K562 (cell line): ENCODE measurements around the gene MYH9. TPM values are rescaled to one million over a fixed set of nuclear protein-coding genes. Genes with fewer than 3 reads are reported as not detected.
A peak's percentile ranks its signal among the peaks of the same experiment; 100 is the strongest.

Experiments
- C11orf30 ChIP-seq: fragments of 450-650 bp; IDR thresholded peaks from 2 replicates; pipeline ENCODE4 v1.6.1; 2016; ENCODE audit warnings: low read depth, mild to moderate bottlenecking
- CBX8 ChIP-seq: fragments of 200-600 bp; sonication (generic); IDR thresholded peaks from 2 replicates; pipeline ENCODE4 v1.6.1; 2012; ENCODE audit warnings: borderline replicate concordance, mixed run types, low read depth, mild to moderate bottlenecking, moderate library complexity, mixed read lengths, low read length, control low read depth, inconsistent platforms; ENCODE audit not compliant: poor library complexity, severe bottlenecking; ENCODE audit errors: extremely low read depth
- CTBP1 ChIP-seq: fragments of 450-650 bp; IDR thresholded peaks from 2 replicates; pipeline ENCODE4 v1.6.1; 2016; ENCODE audit warnings: borderline replicate concordance
- GABPA ChIP-seq: fragments of 200-800 bp; sonication (Bioruptor generic); conservative IDR thresholded peaks from 2 replicates; pipeline ENCODE4 v1.6.1; 2016; ENCODE audit warnings: low read depth, missing genetic modification characterization, missing compliant biosample characterization
- HDGF ChIP-seq: fragments of 450-650 bp; IDR thresholded peaks from 2 replicates; pipeline ENCODE4 v1.6.1; 2016
- HMGXB4 ChIP-seq: sonication (generic); formaldehyde crosslinking; IDR thresholded peaks from 2 replicates; pipeline ENCODE4 v1.8.1; 2023; ENCODE audit warnings: mild to moderate bottlenecking, missing genetic modification reagents
- HNRNPL ChIP-seq: fragments of 200-400 bp; formaldehyde crosslinking; IDR thresholded peaks from 2 replicates; pipeline ENCODE4 v1.6.1; 2017; ENCODE audit warnings: low read depth, mild to moderate bottlenecking, low read length
- KHSRP ChIP-seq: fragments of 450-650 bp; IDR thresholded peaks from 2 replicates; pipeline ENCODE4 v1.6.1; 2017
- LEF1 ChIP-seq: fragments of 450-650 bp; IDR thresholded peaks from 2 replicates; pipeline ENCODE4 v1.6.1; 2016; ENCODE audit warnings: mild to moderate bottlenecking
- NBN ChIP-seq: fragments of 450-650 bp; IDR thresholded peaks from 2 replicates; pipeline ENCODE4 v1.6.1; 2016; ENCODE audit warnings: low read depth, mild to moderate bottlenecking
- NFIC ChIP-seq: fragments of 450-650 bp; IDR thresholded peaks from 2 replicates; pipeline ENCODE4 v1.6.1; 2017; ENCODE audit warnings: mild to moderate bottlenecking, inconsistent platforms
- NR1H2 ChIP-seq: sonication (generic); formaldehyde crosslinking; IDR thresholded peaks from 2 replicates; pipeline ENCODE4 v1.4.0; 2020; ENCODE audit warnings: mild to moderate bottlenecking, missing genetic modification reagents
- POU5F1 ChIP-seq: fragments of 150-350 bp; IDR thresholded peaks from 2 replicates; pipeline ENCODE4 v1.6.1; 2014; ENCODE audit warnings: borderline replicate concordance, low read length, low read depth, mild to moderate bottlenecking; ENCODE audit not compliant: partially characterized antibody
- PRMT5 ChIP-seq: sonication (generic); formaldehyde crosslinking; IDR thresholded peaks from 2 replicates; pipeline ENCODE4 v1.5.0; 2020; ENCODE audit warnings: missing genetic modification reagents
- SIN3A ChIP-seq, 2 experiments: fragments of 150-350 bp in 1 of 2; IDR thresholded peaks; 2 replicates each; pipeline ENCODE4 v1.6.1; 2011 to 2016; ENCODE audit warnings: borderline replicate concordance in 2 of 2, low read depth in 2 of 2, low read length in 2 of 2, mild to moderate bottlenecking in 2 of 2, moderate library complexity in 2 of 2; ENCODE audit not compliant: control insufficient read depth in 1 of 2
- SPI1 ChIP-seq: IDR thresholded peaks from 2 replicates; pipeline ENCODE4 v1.6.1; 2011; ENCODE audit warnings: low read depth, low read length, control low read depth, borderline replicate concordance
- STAT5A ChIP-seq: IDR thresholded peaks from 2 replicates; pipeline ENCODE4 v1.6.1; 2012; ENCODE audit warnings: low read length, inconsistent platforms, borderline replicate concordance
- TAF1 ChIP-seq: IDR thresholded peaks from 2 replicates; pipeline ENCODE4 v1.6.1; 2011; ENCODE audit warnings: mild to moderate bottlenecking, low read length, moderate library complexity; ENCODE audit not compliant: insufficient read depth, control insufficient read depth, severe bottlenecking; ENCODE audit errors: extremely low read depth
- TEAD2 ChIP-seq: fragments of 450-650 bp; IDR thresholded peaks from 2 replicates; pipeline ENCODE4 v1.6.1; 2016; ENCODE audit warnings: missing genetic modification characterization, control low read depth, missing compliant biosample characterization
- TRIM24 ChIP-seq, 2 experiments: fragments of 450-650 bp; IDR thresholded peaks; 2 replicates each; pipeline ENCODE4 v1.6.1; 2016
- U2AF1 ChIP-seq: fragments of 200-400 bp; formaldehyde crosslinking; optimal IDR thresholded peaks from 2 replicates; pipeline ENCODE3; 2017; ENCODE audit warnings: mild to moderate bottlenecking, low read depth, low read length, moderate library complexity
- ZBTB11 ChIP-seq, 3 experiments: fragments of 200-800 bp in 1 of 3; fragments of 250-450 bp in 1 of 3; fragments of 450-650 bp in 1 of 3; sonication (Bioruptor Pico) in 1 of 3; sonication (Bioruptor generic) in 1 of 3; formaldehyde crosslinking in 1 of 3; IDR thresholded peaks; 2 replicates each; pipeline versions ENCODE4 v1.6.1 to v1.8.0; 2016 to 2022; ENCODE audit warnings: mild to moderate bottlenecking in 2 of 3, missing genetic modification characterization in 2 of 3, missing compliant biosample characterization in 1 of 3, moderate library complexity in 1 of 3
- ZNF766 ChIP-seq: fragments of 200-800 bp; sonication (Bioruptor generic); conservative IDR thresholded peaks from 2 replicates; pipeline ENCODE4 v1.6.1; 2016; ENCODE audit warnings: missing genetic modification characterization, missing compliant biosample characterization
- polyA plus RNA-seq, 8 experiments: library from polyadenylated mRNA; depleted of rRNA in 4 of 8; stranded (reverse) in 5 of 8; unstranded in 3 of 8; fragments of >200 nt; fragmentation: Nextera tagmentation in 2 of 8; fragmentation: Illumina TruSeq in 1 of 8; extraction: Ambion mirVana in 2 of 8; extraction: Trizol in 1 of 8; gene quantifications; 2 replicates each; pipeline versions ENCODE4 v1.2.1 to v1.2.3, GENCODE V29; 2011 to 2014; ENCODE audit warnings: inconsistent platforms in 1 of 8, missing spikeins in 1 of 8
- total RNA-seq, 7 experiments: library from RNA; depleted of rRNA in 6 of 7; stranded (reverse); fragments of >200 nt in 6 of 7; fragmentation: Illumina TruSeq in 2 of 7; extraction: Trizol in 2 of 7; gene quantifications; 2 replicates each; pipeline versions ENCODE4 v1.2.1 to v1.2.3, GENCODE V29; 2011 to 2021; ENCODE audit warnings: low replicate concordance in 1 of 7

MYH9 gene
- total and polyA plus RNA-seq, 9 of the 15 experiments (the other 6 are each of a cell fraction or from before 2014, with no cell fraction given): 0.71 to 111 (median 24.6) TPM

GRCh38 chr22:36386900-36387708 is 663 bp downstream of the MYH9 start (continued):
- no peak for TF ChIP-seq LEF1
- 0 out of 2 replicates have a peak, but pooled peaks have one; percentile 35 for TF ChIP-seq ZNF766 (CRISPR knock-in tag)
- TF ChIP-seq CTBP1: peak; percentile 41; the same call in 1 of the 2 replicates
- no peak for TF ChIP-seq HMGXB4 (CRISPR knock-in tag)
- TF ChIP-seq SIN3A (IDR thresholded peaks at IDR 0.05; ENCODE audit: borderline replicate concordance in 2 of 2, control insufficient read depth in 1 of 2, low read depth in 2 of 2, low read length in 2 of 2): peak in 1 of 2 experiments; percentile 64; a peak in 1 of 4 replicates
- no peak for TF ChIP-seq PRMT5 (CRISPR knock-in tag)
- TF ChIP-seq NFIC: peak; percentile 86
- no peak for TF ChIP-seq NBN
- peak; percentile 61 for TF ChIP-seq GABPA (tag)
- TF ChIP-seq TAF1: peak; percentile 17
- peak; percentile 48 for TF ChIP-seq HNRNPL
- peak in 2 of 3 experiments; percentile 33 to 83; a peak in 3 of 6 replicates for TF ChIP-seq ZBTB11 (CRISPR knock-in tag; IDR thresholded peaks at IDR 0.05)
- peak; percentile 77 for TF ChIP-seq U2AF1
- TF ChIP-seq SPI1: peak; percentile 89
- TF ChIP-seq HDGF: no peak
- TF ChIP-seq TEAD2 (tag): no peak
- TF ChIP-seq POU5F1: no peak
- no peak for TF ChIP-seq CBX8
- no peak for TF ChIP-seq STAT5A
- TF ChIP-seq KHSRP: no peak
- TF ChIP-seq C11orf30: 0 out of 2 replicates have a peak, but pooled peaks have one; percentile 4
- TF ChIP-seq NR1H2 (CRISPR knock-in tag): 0 out of 2 replicates have a peak, but pooled peaks have one; percentile 36
- TF ChIP-seq TRIM24 (IDR thresholded peaks at IDR 0.05): peak in 1 of 2 experiments; percentile 76; a peak in 2 of 4 replicates
